Stimulated activated CD8-positive, alpha-beta memory T cell treated with anti-CD3 and anti-CD28 coated beads, Interleukin-15, amount 100 ng/mL, for 1 hour (primary cell): ENCODE data around the gene LAYN.

Experiments
- DNase-seq: peaks from one replicate; pipeline ENCODE4 v3.0.0-alpha.2; 2020; ENCODE audit warnings: low read depth

LAYN gene

GRCh38 chr11:111531687-111532364 lies 8.7 kb upstream of the LAYN start:
- no peak for DNase-seq

- DNase-seq = no peak
Measured at GRCh38 chr11:111532365-111532709, 8.2 kb upstream of the LAYN start.

GRCh38 chr11:111535281-111535680 lies 5.2 kb upstream of the LAYN start:
- DNase-seq = no peak

- no peak for DNase-seq
Measured at GRCh38 chr11:111537336-111537860, 3.1 kb upstream of the LAYN start.

- no peak for DNase-seq
Measured at GRCh38 chr11:111538407-111539114, 2.0 kb upstream of the LAYN start.

GRCh38 chr11:111539426-111540113 lies 950 bp upstream of the LAYN start:
- DNase-seq = no peak

DNA sequence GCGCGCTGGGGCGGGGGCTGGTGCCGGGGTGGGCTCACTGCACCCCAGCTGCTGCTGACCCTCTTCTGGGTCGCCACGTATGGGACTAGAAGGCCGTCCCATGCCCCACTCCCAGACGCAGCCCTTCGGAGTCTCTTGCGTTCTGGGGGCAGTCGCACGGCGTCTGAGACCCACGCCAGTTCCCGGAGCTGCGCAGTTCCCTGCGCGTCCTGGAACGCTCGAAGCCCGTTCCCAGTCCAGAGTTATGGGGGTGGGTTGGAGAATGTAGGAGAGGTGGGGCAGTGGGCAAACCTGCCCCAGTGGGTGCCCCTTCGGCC lies 375 bp downstream of the LAYN start:
- DNase-seq = no peak

- no peak for DNase-seq
Measured at GRCh38 chr11:111541254-111542061, 938 bp downstream of the LAYN start.

GRCh38 chr11:111542606-111543275 lies 2.2 kb downstream of the LAYN start:
- DNase-seq = no peak

DNA sequence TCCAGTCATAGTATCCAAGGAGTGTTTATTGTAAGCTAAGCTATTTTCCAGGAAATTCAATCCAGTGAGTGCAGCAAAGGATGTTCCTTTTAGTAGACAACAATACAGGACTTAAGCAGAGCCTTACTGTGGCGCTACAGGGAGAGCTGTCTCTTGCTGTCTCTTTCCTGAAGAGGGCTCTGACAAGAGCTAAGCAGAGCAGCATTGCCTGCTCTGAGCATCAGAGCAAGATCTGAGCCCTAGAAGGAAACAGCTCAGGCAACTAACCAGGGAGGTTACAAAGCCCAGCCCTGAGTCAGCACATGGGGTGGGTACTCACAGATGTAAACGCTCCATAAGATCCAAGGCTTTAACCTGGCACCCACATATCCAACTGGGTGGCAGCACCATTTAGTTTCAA lies 8.0 kb downstream of the LAYN start:
- DNase-seq = no peak

DNA sequence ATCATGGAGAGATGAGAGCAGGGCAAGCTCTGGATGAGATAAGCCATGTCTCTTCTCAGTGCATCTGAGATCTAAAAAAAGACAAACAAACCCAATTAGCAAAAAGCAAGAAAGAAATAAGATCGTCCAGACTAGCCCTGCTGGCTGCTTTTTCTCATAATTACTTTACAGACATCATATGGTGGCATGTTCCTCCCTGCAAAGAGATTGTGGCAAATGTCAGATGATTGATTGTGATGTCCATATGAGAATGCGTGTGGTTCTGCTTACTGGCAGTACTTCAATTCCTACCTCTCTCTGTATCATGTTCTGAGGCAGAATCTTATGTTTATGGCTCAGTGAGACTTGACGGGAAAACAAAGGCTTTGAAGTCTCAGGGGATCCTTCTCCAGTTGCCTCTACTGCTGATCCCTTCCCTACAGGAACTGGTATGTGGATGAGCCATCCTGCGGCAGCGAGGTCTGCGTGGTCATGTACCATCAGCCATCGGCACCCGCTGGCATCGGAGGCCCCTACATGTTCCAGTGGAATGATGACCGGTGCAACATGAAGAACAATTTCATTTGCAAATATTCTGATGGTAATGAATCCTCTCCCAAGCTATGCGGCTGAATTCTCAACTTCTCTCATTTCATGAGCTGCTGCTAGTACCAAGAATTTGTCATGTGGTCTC lies 8.8 kb downstream of the LAYN start:
- DNase-seq = no peak

- DNase-seq = no peak
Measured at GRCh38 chr11:111549869-111550203, 9.3 kb downstream of the LAYN start.

DNA sequence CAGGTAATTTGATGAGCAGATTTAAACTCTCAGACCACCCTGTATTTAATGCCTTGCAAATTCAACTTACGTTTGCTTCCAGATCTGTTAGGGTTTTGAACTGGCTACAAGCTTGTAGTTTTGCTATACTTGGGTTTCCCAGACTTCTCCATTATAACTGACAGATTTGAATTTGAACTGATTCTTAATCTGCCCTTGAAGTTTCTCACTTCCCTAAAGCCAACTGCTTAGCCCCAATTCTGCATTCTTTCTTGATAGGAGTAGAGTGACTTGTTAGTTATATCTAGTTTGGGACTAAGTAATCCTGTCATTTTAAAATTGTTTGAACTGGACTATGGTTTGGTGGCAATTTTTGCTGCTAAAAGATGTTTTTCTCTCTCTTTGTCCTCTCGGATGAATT lies 9.7 kb downstream of the LAYN start:
- DNase-seq = no peak

GRCh38 chr11:111554532-111554931 lies 14.0 kb downstream of the LAYN start:
- no peak for DNase-seq

DNA sequence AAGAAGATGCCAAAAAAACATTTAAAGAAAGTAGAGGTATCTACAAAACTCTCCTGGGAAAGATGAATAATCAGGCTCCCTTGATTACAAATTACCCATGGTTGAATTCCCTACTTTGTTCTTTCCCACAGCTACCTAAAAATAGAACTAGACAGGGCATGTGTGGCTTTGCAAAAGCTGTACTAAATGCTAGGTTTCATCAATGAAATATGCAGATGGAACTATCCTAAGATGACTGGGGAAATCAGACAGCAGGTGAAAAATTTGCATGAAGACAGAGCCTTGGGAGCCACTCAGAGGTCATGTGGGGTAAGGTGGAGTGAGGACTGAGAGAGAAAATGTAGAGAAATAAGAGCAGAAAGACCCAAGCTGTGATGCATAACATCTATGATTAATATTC lies 14.7 kb downstream of the LAYN start:
- DNase-seq = no peak

DNA sequence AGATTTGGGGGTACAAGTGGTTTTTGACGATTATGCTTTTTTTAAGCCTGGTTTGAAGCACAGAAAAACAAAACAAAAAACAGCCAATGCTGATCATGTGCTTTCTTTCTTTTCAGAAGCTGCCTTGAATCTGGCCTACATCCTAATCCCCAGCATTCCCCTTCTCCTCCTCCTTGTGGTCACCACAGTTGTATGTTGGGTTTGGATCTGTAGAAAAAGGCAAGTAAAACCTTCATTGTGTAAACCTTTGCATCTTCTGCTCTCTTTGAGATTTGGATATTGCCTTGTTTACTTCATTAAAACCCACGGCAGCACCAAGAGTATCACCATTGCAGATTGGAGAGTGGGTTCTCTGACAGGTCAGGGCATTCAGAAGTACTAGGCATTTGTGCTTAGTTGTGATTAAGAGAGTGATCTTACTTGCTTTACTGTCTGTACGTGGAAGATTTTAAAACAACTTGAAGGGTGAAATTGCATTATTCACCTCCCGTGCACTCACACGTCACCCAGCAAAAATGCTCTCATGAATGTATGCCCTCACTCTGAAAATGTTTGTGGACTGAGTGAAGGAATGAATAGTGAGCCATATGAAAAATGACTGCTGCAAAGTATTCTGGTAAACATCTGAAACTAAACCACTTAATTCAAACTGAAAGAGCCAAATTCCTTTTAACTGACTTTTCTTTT lies 17.0 kb downstream of the LAYN start:
- no peak for DNase-seq

GRCh38 chr11:111559800-111560464 lies 19.4 kb downstream of the LAYN start:
- no peak for DNase-seq

DNA sequence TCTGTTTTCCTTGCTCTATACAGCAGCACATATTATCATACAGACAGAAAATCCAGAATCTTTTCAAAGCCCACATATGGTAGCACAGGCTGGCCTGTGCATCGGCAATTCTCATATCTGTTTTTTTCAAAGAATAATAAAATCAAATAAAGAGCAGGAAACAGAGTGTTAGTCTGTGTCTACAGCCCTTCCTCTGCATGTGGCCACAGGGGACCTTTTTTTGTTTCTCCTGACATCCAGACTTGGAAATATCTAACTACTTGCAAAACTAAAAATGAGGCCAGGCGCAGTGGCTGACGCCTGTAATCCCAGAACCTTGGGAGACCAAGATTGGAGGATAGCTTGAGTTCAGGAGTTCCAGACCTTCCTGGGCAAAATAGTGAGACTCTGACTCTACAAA lies 20.3 kb downstream of the LAYN start:
- no peak for DNase-seq

- DNase-seq = no peak
Measured at GRCh38 chr11:111561306-111561705, 20.8 kb downstream of the LAYN start.

DNA sequence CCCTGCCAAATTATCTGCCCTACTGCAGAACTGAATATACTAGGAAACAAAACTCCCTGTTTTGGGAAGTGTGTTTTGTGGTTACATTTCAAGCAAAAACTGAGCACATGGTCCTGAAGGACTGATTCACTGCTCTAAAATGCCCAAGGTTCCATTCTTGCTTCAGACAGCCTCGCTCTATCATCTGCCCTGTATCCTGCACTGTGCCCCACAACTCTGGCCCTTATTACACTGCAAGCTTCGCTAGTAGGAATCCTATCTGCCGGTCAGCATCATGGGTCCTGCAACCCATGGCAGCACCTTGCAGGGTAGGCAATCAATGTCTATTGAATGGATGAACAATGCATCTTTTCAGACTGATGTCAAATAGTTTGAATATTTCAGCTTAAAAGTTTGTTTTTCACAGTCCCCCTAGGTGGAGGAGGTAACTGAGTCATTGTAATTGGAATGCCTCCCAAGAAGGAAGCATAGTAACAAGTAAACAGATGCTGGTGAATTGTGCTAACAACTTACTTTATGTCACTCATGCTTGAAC lies 21.3 kb downstream of the LAYN start:
- no peak for DNase-seq
